NCI-H2196 (cell line): ENCODE measurements around the gene GRM7.
"Not testable (repeated sequence)": the region's sequence is repeated elsewhere in the genome, so short reads cannot be mapped to it uniquely, and the experiment has no call there.

Experiments
- DNase-seq: peaks from one replicate; lab custom pipeline; 2025; ENCODE audit not compliant: unreplicated experiment; lab: John Stamatoyannopoulos, UW

The GRM7 gene

GRCh38 chr3:6860954-6861624, at the start of gene GRM7:
GRM7 (plus strand) TSS chr3:6861115.
- DNase-seq, result no peak

GRCh38 chr3:6821411-6821810, 39.5 kb upstream of the GRM7 start:
- DNase-seq, result no peak

DNA sequence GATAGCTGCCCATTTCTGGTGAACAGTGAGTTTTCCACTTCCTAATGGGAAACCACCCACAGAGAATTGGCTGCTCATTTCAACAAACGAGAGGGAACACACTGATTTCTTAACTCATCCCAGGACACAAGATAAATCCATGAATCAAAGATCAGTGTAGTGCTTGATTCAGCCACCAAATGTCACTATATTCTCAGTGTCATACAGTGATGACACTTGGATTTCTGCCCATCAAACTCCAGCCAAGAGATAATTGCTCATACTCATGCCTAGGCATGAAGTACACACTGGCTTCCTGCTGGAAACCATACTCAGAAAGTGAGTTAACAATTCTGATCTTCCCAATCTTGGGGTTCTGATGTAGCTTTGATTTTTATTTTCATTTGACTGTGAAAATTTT, 35.4 kb upstream of the GRM7 start:
- no peak for DNase-seq

GRCh38 chr3:6827453-6827852, 33.5 kb upstream of the GRM7 start:
- DNase-seq, result no peak

GRCh38 chr3:6844723-6845122, 16.2 kb upstream of the GRM7 start:
- DNase-seq, result no peak

GRCh38 chr3:6854184-6854583, 6.7 kb upstream of the GRM7 start:
- no peak for DNase-seq

DNA sequence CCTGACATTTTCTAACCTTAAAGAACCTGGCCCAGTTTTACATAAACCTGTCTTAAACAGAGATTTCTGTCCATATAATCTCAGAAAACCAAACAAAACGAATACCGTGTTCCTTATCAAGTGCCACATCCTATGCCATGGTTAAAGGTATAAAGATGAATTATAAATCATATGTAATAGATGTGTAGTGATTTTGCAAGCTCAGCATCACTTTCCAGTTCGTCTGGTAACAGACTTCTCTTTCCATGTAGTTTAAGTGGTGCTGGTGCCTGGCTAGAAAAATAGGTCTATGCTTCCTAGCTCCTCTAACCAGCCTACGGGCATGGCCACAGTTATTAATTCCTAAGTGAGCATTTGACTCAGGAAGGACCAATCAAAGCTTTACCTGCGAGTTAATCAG, 3.4 kb upstream of the GRM7 start:
- DNase-seq, result no peak

DNA sequence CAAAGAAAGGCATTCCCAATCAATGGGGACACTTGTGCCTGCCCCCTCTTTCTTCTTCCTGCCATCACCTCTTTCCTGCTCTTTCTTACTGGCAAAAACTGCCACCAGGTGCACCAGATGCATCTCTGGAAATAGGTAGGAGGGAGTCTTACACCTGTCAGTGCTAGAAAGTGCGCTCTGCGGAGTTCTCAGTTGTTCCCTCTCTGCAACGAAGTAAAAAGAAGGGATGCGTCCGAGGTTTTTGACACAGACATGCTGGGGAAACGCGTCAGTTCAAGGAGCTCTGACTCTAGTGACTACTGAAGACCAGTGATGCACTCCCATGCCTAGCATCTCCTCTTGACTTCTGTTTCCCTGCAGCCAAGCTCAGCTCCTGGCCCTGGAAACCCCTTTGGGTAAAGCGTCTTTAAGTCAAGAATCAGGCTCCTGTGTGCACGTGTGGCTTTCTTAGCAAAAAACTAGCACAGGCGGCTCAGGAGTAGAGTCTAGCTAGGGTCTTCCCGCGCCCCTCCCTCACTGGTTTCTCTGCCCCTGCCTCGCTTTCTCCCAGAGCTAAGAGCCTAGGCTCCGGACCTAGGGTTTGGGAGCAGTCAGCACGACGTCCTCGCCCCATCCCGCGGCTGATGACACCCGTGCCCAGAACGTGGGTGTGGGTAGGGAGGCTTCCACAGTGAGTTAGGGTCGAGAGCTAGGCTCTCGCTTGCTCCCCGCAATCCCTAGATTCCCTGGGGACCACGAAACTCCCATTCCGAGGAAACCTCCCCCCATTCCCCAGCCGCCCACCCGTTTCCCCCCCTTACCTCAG, 564 bp upstream of the GRM7 start:
- no peak for DNase-seq

DNA sequence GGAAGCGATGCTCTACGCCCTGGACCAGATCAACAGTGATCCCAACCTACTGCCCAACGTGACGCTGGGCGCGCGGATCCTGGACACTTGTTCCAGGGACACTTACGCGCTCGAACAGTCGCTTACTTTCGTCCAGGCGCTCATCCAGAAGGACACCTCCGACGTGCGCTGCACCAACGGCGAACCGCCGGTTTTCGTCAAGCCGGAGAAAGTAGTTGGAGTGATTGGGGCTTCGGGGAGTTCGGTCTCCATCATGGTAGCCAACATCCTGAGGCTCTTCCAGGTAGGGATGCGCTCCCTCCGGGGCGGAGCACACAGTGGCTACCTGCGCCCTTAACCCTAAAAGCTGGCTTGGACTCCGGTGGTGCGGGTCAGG, 698 bp downstream of the GRM7 start:
- no peak for DNase-seq

DNA sequence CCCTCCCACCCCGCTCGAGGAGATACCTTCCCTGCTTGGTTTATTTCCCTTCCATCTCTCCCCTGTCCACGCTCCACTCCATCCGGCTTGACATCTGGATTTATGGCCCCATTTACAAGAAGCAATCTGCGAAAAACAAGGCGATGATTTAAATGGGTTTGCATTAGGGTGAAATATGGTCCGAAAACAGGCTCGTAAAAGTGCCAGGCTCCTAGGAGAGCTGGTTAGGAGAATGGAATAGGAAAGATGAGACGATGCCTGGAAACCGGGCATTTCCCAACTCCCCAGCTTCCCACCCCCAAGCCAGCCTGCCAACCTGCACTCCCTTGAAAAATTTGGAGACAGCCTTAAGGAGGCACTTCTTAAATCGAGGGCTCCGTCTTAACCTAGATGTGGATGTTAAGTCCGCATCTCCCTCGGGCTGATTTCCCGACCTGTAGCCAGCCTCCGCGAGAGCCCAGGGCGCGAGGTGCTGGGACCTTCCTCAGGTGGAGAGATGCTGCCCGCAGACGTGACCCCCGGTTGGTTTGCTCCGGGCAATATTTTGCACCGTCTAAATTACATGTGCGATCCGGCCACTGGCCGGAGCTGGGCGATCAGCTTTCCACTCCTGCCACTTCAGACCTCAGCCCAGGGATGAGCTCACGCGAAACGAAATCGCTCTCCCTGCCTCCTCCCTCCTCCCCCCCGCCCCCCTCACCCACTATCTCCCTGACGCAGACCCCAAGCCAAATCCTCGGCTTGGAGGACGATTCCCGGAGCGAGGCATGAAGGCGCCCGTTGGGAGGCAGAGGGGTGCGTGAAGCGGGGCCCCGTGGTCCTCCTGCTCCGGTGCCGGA, 1.3 kb downstream of the GRM7 start:
- DNase-seq, result no peak

DNA sequence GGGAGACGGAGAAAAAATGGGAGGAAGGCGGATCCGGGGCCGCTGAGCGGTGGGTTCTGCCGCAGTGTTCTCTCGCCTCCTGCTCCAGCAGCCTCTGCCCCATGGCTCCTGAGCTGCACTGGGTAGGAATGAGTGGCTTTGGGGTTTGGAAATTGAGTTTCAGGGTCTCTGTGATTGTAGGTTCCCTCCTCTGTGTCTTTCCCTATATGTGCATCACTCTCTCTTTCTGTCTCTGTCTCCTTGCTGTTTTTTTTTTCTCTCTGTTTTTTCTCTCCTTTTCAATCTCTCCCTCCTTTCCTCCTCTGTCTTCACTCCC, 1.9 kb downstream of the GRM7 start:
- no peak for DNase-seq

DNA sequence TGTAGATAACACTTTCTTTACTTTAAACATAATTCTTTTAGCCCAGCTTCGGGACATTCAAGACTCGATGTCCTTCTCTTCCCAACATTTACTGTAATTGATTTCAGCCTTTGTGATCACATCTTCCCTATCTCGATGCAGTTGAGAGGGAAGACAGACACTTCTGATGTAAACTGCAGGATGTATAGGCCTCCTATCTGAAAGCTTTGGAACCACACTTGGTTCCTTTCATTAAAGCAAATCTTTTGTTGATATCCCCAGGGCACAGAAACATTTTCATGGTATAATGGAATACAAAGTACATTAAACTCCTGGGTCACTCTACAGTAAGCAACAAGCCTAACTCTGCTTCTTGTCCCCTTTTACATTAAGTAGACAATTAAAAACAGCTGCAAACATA, 6.4 kb downstream of the GRM7 start:
- DNase-seq, result no peak

GRCh38 chr3:6878731-6879130, 17.8 kb downstream of the GRM7 start:
- no peak for DNase-seq

DNA sequence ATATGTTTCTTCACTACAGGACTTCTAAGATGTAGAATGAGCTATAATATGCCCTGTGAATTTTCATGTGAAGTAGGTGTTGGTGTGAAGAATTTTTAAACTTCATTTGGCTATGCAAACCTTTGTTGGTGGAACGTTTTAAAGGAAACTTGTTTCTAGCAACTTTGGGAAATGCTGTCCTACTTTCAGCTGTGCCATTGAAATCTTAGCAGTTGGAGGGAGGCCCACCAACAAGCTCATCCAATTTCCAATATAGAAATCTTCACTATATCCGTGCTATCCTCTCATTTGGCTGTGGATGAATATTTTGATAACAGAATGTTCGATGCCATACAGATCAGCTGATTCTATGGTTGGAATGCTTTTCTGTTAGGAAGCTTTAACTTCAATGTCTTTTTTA, 51.3 kb downstream of the GRM7 start:
- no peak for DNase-seq

GRCh38 chr3:6915898-6916297, 55.0 kb downstream of the GRM7 start:
- no peak for DNase-seq

- no peak for DNase-seq
Observed at GRCh38 chr3:6921066-6921465, 60.2 kb downstream of the GRM7 start.

- DNase-seq, result no peak
Observed at GRCh38 chr3:6921876-6922275, 61.0 kb downstream of the GRM7 start.

GRCh38 chr3:6928064-6928463, 67.1 kb downstream of the GRM7 start:
- DNase-seq, result no peak

DNA sequence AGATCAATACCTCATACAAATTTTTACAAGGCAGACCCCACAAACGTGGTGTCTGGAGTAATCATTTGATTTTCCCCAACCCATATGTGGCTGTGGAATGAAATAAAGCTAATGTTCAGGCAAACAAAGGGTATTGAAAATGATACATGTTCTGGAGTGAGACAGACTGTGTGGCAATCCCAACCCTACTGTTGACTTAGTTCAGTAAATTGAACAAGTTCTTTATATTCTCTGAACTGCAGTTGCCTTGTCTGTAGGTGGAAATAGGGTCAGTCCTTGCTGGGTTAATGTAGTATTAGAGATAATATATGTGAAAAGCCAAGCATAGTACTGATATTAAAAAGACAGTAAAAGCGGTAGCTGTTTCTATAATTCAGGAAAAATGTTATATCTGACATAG, 69.0 kb downstream of the GRM7 start:
- DNase-seq, result no peak

DNA sequence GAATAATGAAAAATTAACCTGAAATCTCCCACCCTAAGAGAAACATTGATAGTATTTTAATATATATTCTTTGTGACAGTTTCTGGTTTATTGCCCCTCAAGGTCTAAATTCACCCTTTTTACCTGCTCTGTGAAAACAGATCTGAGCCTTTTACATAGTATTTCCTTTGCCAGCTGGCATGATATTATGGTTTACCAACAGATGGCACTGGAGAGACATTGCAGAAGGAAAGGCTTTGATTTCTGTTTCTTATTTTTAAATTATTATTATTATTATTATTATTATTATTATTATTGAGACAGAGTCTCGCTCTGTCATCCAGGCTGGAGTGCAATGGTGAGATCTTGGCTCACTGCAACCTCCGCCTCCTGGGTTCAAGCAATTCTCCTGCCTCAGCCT, 74.5 kb downstream of the GRM7 start:
- not testable (repeated sequence) for DNase-seq

GRCh38 chr3:6935970-6936369, 75.1 kb downstream of the GRM7 start:
- no peak for DNase-seq

DNA sequence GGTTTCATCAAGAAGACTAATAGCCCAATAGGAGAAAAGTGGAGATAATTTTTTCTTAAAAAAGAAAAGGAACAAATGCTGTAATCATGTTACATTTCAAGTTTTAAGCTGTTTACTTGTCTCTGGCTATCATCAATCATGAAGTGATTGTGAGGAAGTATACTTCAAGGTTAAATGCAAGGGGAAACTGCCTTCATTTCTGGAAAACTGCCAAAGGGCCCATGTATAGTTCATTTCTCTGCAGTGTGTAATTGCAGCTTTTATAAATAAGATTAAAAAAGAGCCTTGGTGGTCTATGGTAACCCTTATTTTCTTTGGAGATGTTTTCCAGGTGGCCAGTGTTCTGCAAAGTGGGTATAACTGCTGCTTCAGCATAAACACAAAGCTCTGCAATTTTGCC, 101.9 kb downstream of the GRM7 start:
- DNase-seq, result no peak
